ENCODE measurements around the gene SMARCE1. TPM values are rescaled to one million over a fixed set of nuclear protein-coding genes. Genes with fewer than 3 reads are reported as not detected.

The SMARCE1 gene
- total RNA-seq, 1 experiment from 2014 or later = 57.9 TPM

DNA sequence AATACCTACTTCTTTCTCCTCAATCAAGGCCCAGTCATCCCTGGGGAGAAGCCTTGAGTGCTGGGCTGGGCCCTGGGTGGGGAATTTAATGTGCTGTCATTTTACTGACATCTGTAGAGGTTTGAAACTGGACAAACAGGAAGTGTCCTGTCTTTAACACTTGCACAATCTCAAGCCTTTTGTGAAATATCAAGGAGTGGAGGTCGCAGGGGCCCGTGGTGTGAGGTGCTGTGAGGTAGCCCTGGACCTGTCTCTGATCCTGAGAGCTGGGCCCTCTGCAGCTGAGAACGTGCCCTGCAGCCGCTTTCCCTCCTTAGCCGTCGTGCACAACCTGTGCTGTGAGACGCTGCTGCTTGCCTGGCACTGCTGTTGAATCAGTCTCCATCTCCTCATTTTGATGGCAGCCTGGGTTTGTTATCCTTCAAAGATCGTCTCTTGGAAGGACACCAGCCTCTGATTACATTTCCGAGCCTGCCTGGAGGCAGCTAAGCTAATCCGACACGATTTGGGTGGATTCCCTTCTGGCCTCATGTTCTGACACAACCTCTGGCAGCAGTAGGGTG is 29.9 kb downstream of the SMARCE1 start:
- DNase-seq = peak; percentile 26
- H4K20me1 ChIP-seq (ENCODE audit: low read length) = no peaks in the 10 kb centered on the region
- H3F3A ChIP-seq (ENCODE audit: low read length, unreplicated experiment) = no peaks in the 10 kb centered on the region
- no peak overlapping the region for H3K4me3 ChIP-seq (ENCODE audit: low read length)
- H3K27ac ChIP-seq (ENCODE audit: low read length) = no peak overlapping the region
- H3K4me2 ChIP-seq (ENCODE audit: low read length) = no peak overlapping the region
- CTCF ChIA-PET = no interaction called here
- H3K9me3 ChIP-seq (ENCODE audit: low read length) = no peaks in the 10 kb centered on the region
- POLR2A ChIA-PET (ENCODE audit: unreplicated experiment) = no interaction called here
- H3K79me2 ChIP-seq (ENCODE audit: low read length) = no peaks in the 10 kb centered on the region
- H3K27me3 ChIP-seq (ENCODE audit: low read length) = no peaks in the 10 kb centered on the region
- no peak for ATAC-seq
- H2AFZ ChIP-seq (ENCODE audit: low read length) = no peak overlapping the region
- H3K36me3 ChIP-seq (ENCODE audit: low read depth, low read length) = no peaks in the 10 kb centered on the region
- no peaks in the 10 kb centered on the region for H3K4me1 ChIP-seq (ENCODE audit: insufficient read depth, low read length)
- no TSS peak for BruUV-seq (replicated peaks)
- no peaks in the 10 kb centered on the region for H3K9me2 ChIP-seq (replicated peaks; ENCODE audit: low read length)
- no peak for TF ChIP-seq EZH2phosphoT487 (IDR thresholded peaks at IDR 0.05; ENCODE audit: borderline replicate concordance, low read length)
- no peak for TF ChIP-seq EZH2 (IDR thresholded peaks at IDR 0.05; ENCODE audit: low read length, unreplicated experiment)
- TF ChIP-seq, protein P1, sequence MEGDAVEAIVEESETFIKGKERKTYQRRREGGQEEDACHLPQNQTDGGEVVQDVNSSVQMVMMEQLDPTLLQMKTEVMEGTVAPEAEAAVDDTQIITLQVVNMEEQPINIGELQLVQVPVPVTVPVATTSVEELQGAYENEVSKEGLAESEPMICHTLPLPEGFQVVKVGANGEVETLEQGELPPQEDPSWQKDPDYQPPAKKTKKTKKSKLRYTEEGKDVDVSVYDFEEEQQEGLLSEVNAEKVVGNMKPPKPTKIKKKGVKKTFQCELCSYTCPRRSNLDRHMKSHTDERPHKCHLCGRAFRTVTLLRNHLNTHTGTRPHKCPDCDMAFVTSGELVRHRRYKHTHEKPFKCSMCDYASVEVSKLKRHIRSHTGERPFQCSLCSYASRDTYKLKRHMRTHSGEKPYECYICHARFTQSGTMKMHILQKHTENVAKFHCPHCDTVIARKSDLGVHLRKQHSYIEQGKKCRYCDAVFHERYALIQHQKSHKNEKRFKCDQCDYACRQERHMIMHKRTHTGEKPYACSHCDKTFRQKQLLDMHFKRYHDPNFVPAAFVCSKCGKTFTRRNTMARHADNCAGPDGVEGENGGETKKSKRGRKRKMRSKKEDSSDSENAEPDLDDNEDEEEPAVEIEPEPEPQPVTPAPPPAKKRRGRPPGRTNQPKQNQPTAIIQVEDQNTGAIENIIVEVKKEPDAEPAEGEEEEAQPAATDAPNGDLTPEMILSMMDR (conservative IDR thresholded peaks at IDR 0.05; ENCODE audit: low read depth, low read length) = no peak
- intact Hi-C loops (cut with micrococcal nuclease) = no loop called here
- H3K9ac ChIP-seq (ENCODE audit: low read length) = no peak overlapping the region

DNA sequence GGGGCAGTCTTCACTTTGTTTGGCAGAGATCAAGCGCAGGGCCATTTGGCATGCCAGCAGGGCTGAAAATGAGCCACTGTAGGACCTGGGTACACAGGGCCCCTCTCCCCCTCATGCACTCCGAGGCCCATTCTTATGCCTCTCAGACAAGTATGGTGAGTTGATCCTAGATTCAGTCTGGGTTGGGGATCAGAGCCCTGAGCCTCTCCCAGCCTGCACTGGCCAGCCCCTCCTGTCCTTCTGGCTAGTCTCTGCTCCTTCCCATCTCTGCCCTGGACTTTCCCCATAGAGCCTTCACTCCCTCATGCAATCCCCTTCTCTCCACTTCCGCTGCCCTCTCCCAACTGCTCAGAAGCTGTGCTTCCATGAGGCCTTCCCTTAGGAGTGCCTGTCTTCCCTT is 31.0 kb downstream of the SMARCE1 start:
- ATAC-seq (no peak), DNase-seq (no peak)
- POLR2A ChIA-PET (ENCODE audit: unreplicated experiment) = no interaction called here
- H3K4me3 ChIP-seq (ENCODE audit: low read length) = no peak overlapping the region
- no peak overlapping the region for H2AFZ ChIP-seq (ENCODE audit: low read length)
- TF ChIP-seq, protein P1 (conservative IDR thresholded peaks at IDR 0.05; ENCODE audit: low read depth, low read length) = no peak
- H4K20me1 ChIP-seq (ENCODE audit: low read length) = no peaks in the 10 kb centered on the region
- H3K27ac ChIP-seq (ENCODE audit: low read length) = no peak overlapping the region
- no peaks in the 10 kb centered on the region for H3F3A ChIP-seq (ENCODE audit: low read length, unreplicated experiment)
- H3K9me2 ChIP-seq (replicated peaks; ENCODE audit: low read length) = no peaks in the 10 kb centered on the region
- H3K27me3 ChIP-seq (ENCODE audit: low read length) = no peaks in the 10 kb centered on the region
- H3K9me3 ChIP-seq (ENCODE audit: low read length) = no peaks in the 10 kb centered on the region
- no peak overlapping the region for H3K4me2 ChIP-seq (ENCODE audit: low read length)
- no peaks in the 10 kb centered on the region for H3K36me3 ChIP-seq (ENCODE audit: low read depth, low read length)
- intact Hi-C loops (cut with micrococcal nuclease) = no loop called here
- no peak overlapping the region for H3K9ac ChIP-seq (ENCODE audit: low read length)
- H3K4me1 ChIP-seq (ENCODE audit: insufficient read depth, low read length) = no peaks in the 10 kb centered on the region
- no peaks in the 10 kb centered on the region for H3K79me2 ChIP-seq (ENCODE audit: low read length)
- CTCF ChIA-PET = no interaction called here
- no TSS peak for BruUV-seq (replicated peaks)

DNA sequence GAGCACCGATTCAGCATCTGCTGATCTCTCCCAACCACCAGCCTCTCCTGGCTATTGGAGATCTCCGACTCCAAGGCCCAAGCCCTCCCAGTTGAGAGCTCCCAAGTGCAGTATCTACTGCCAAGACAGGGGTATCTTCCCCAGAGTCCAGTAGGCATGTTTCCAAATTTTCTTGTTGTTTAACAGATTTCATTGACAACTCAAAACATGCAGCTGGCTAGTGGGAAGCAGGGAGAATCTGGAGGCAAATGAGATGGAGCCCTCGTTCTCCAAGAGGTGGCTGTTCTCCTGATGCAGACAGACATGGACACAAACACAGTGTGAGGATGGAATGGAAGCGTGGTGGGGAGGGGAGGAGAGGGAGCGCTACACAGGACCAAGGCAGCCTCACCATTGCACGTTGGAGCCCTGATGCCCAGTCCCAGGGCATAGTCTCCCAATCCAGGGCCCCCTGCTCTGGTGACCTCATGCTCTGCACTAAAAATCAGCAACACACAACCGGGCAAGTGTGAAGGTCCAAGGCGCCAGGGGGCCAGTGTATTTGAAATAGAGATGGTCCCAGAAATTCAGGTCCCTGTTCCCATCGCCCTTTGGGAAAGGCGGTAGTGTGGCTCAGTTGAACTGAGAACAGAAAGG is 31.7 kb downstream of the SMARCE1 start:
- Histone ChIP-seq H3K9me3 (ENCODE audit: low read length) (no peaks in the 10 kb centered on the region), H3K9ac (ENCODE audit: low read length) (no peak overlapping the region), H3K4me3 (ENCODE audit: low read length) (no peak overlapping the region), H4K20me1 (ENCODE audit: low read length) (no peaks in the 10 kb centered on the region), H3K36me3 (ENCODE audit: low read depth, low read length) (no peaks in the 10 kb centered on the region), H3F3A (ENCODE audit: low read length, unreplicated experiment) (no peaks in the 10 kb centered on the region), H2AFZ (ENCODE audit: low read length) (no peak overlapping the region), H3K79me2 (ENCODE audit: low read length) (no peaks in the 10 kb centered on the region), H3K4me1 (ENCODE audit: insufficient read depth, low read length) (no peaks in the 10 kb centered on the region), H3K27ac (ENCODE audit: low read length) (no peak overlapping the region), H3K27me3 (ENCODE audit: low read length) (no peaks in the 10 kb centered on the region), H3K4me2 (ENCODE audit: low read length) (no peak overlapping the region), H3K9me2 (replicated peaks; ENCODE audit: low read length) (no peaks in the 10 kb centered on the region)
- DNase-seq (no peak), ATAC-seq (no peak)
- TF ChIP-seq EZH2phosphoT487 (IDR thresholded peaks at IDR 0.05; ENCODE audit: borderline replicate concordance, low read length) (no peak), EZH2 (IDR thresholded peaks at IDR 0.05; ENCODE audit: low read length, unreplicated experiment) (no peak)
- TF ChIP-seq, protein P1 (conservative IDR thresholded peaks at IDR 0.05; ENCODE audit: low read depth, low read length) = no peak
- intact Hi-C loops (cut with micrococcal nuclease) = loop anchor here (1.0 kb wide), 1 partner anchor 175 kb away; no protein-coding TSS in a partner anchor
- ChIA-PET POLR2A (ENCODE audit: unreplicated experiment) (interaction anchor here (0.7 kb wide), 1 partner anchor 980 kb away, joined by 3 read pairs; no protein-coding TSS in a partner anchor), CTCF (interaction anchor here (0.7 to 1.3 kb wide), 5 partner anchors 76 to 795 kb away, joined by 3 to 6 read pairs (median 4); no protein-coding TSS in a partner anchor)
- no TSS peak for BruUV-seq (replicated peaks)
